T-helper 22 cell (primary cell): Measurements from ENCODE around the gene CIAPIN1.

Experiments
- DNase-seq: peaks from one replicate; pipeline ENCODE4 v3.0.0-alpha.2; 2020; ENCODE audit warnings: low read depth

The CIAPIN1 gene

DNA sequence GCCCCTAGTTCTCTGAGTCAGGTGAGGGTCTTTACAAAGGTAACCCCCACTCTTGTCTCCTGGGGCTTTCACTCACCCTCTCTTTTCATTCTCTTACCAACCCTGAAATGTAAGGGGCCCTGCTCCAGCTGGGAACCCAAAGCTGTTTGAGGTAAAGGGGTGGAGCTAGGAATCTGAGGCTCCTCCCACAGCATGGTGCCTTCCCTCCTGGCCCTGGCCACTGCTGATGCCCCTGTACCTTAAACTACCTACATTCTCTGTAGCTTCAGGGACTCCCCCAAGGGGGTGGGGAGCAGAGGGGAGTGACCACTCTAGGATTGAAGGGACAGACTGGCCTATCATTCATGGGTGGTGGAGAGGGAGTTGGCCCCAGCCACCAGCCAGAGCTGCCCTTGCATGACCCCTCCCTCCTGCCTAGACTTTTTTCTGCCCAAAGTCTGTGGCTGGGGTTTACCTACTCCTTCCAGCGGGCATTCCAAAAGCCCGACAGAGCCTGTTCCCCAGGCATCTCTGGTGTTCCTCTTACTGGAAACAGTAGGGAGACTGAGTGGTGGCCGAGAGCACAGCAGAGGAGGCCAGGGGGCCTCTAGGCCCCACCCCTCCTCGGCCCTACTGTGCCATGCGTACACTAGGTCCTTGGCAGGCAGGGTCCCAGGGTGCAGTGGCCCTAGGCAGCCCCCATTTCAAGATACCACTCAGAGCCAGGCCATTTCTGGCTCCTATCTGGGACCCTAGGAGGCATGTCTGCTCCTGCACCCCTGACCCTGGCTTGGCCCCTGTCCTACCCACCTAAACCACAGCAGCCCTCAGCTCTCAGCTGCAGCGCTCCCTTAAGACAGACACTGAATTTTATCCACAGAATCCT lies 29.6 kb upstream of the CIAPIN1 start:
- no peak for DNase-seq

DNA sequence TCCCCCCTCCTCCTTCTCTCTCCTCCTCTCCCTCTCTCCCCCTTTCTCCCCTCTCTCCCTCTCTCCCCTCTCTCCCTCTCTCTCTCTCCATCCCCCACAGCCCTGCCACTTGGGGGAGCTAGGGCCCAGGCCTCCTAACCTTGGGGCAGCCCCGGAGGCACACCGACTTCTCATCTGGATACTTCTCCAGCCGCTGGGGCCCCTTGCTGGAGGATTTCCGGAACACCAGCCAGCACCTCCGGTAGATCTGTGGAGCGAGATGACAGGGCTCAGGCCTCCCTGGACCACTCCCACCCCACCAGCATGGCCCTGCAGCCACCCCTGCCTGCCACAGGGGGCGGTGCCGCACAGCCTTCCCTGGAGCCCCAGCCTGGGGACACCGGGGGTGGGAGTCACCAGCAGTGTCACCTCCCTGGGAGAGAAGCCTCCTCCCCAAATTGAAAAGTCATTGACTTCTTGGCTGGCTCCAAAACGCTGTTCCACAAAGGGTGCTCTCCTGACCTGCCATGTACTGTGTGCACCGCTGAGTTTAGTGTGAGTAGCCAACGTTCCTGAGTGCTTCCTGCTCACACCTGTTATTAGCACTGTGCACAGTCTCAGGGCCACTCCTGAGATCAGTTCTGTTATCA lies 28.6 kb upstream of the CIAPIN1 start:
- DNase-seq, result peak; percentile 54

DNA sequence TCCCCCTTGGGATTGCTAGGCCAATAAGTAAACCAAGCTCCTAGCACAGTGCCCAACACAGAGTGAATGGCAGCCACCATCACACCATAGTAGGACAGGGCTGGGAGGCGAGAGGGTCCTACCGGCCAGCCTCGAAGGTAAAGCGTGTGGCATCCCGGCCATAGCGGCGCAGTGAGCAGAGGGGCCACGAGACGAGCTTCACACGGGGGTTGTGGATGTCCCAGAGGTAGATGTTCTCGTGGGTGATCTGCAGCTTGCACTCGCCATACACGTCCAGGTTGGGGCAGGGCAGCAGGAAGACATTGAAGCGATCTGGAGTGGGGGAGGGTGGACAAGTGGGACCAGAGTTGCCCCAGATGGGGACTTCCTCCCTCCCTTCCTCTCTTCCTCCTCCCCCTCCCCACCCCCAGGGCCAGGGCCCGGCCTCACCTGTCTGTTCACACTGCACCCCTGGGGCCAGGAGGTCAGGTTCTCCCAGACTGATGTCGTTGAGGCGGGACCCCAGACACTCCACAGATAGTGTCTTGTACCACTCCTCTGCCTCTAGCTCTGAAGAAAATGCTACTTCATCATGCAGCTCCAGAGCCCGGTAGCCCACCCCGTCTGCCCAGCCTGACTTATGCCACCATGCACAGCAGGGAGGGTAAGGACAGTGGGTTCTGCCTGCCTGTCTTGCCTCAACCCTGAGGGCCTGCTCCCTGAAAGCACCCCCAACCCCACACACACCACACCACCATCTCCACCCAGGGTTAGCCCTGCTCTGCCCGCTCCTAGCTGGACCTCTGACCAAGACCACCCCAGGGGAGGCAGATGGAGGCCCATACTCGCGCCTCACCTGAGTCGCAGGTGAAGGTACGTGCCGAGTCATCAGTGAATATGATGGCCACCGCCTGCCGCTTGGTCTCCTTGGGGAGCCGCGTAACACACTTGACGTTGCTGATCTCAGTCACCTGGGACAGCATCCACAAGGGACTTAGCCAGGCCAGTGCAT lies 27.8 kb upstream of the CIAPIN1 start:
- no peak for DNase-seq

- no peak for DNase-seq
Measured at GRCh38 chr16:57473906-57474305, 26.7 kb upstream of the CIAPIN1 start.

DNA sequence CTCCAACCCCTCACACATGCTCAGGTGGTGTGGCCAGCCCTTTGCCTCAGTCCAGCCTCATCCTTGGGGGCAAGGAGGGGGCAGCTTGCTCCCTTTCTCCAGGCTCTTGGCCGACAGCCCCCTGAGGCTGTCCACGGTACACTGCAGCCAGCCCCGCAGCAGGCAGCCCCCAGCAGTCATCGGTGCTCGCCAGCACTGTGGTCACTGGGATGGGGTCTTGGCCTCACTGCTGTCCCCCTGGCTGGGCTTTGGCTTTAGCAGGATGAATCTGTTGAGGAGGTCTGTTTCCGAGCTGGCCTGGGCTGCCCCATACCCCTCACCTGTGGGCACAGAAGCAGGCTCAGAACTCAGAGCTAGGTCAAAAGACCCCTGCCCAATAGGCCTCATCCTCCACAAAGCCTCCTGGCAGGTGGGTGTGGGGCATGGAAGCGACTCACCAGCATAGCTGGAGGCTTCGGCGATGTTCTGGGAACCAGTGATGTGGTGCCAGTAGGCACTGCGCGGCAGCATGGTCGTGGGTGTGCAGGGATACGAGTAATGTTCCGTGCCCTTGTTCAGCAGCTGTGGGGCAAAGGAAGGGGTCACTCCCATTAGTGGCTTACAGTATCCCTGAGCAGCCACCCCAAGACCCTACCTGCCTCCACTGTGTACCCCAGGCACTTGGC lies 26.1 kb upstream of the CIAPIN1 start:
- DNase-seq, result no peak

GRCh38 chr16:57472665-57473060 lies 25.5 kb upstream of the CIAPIN1 start:
- no peak for DNase-seq

DNA sequence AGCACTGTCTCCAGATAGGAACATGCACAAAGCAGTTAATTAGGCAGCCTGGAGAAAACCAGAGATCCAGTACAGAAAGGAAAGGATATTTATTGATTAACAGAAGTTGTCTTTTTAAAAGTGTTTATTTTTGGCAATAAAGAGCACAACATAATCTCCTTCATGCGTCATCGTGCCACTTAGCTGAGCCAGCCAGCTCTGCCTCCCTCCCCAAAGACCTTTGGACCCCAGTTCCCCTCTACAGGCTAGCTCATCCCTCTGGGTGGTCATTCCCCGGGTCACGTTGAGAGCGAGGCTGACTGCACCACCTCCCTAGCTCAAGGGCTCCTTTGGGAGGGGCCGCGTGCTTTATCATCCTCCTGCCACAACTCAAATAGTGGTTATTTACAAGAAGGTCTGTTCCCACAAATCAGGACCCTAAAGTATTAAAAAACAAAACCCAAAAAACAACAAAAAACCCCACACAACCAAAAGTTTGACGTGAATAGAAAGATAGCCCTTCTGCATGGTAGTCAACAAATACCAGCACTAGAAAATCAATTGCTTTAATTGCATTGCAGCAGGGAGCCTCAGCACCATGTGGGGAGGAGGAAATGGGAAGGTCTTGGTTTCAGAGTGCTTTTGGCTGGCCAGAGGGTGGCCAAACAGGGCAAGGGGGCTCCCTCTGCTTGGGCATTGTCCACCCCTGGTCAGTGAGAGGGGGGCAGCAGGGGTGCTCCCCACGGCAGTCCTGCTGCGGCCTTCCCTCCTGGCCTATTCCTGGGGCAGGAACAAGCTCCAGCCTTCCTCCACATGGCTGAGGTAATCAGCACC lies 24.9 kb upstream of the CIAPIN1 start:
- no peak for DNase-seq

DNA sequence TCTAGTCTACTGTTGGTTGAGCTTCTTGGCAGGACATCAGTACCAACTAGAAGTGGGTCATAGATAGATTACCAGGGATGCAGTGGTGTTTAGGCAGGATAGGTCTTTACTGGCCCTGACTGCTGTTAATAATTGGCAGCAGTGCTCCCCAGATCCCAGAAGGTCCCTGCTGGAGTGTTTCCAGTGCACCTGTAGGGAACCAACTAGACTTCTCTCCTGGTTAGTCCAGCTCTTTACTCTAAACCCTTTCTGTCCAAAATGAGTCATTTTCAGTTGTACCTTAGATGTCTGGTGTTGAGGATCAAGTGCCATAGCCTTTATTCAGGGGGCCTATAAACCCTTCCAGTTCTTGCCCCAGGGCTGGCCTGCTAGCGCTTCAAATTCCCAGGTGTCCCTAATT lies 24.0 kb upstream of the CIAPIN1 start:
- no peak for DNase-seq

GRCh38 chr16:57470711-57471110 lies 23.5 kb upstream of the CIAPIN1 start:
- DNase-seq, result no peak

DNA sequence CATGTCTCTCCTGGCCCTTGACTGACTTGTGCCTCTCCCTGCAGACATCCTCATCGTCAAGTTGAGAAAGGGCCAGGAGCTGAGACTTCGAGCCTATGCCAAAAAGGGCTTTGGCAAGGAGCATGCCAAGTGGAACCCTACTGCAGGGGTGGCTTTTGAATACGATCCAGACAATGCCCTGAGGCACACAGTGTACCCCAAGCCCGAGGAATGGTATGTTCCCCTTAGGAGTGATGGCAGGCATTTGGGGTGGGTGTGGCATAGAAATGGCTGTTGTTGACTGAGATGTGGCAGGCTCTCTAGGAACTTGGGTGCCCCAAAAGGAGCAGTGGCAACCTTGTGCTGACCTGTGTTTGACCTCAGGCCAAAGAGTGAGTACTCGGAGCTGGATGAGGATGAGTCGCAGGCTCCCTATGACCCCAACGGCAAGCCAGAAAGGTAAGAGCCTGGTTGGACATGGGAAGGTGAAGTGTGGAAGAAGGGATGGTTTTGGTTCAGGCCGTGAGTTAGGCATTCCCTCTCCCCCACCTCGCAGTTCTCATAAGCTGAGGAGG lies 22.8 kb upstream of the CIAPIN1 start:
- no peak for DNase-seq

DNA sequence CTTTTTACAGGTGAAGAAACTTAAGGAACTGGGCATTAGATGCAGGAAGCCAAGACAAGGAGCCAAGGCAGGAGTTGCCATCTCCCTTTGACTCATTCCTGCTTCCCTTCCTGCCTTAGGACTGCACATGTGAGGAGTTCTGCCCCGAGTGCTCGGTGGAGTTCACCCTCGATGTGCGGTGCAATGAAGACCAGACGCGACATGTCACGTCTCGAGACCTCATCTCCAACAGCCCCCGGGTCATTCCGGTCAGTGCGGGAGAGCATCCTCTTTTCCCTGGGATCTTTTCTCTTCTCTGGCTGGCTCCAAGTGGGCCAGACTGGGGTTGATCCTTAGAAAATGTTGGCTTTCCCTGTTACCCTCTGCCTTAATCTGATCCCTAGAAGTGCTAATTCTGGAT lies 21.9 kb upstream of the CIAPIN1 start:
- DNase-seq, result no peak

DNA sequence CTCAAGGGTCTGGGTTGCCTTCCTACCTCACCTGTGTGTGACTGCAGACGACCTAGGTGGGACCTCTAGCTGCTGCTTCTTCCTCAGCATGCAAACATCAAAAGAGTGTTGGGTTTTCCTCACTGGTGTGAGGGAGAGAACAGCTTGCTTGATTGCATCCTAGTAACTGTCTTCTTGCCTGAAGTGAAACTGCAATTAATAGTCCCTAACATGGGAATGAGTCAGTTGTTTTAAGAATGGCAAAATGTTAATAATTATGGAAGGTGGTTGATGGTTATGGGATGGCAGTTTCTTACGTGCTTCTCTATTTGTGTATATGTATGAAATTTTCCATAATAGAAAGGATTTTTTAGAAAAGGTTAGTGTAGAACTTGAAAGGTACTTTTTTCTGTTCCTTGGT lies 21.2 kb upstream of the CIAPIN1 start:
- no peak for DNase-seq

DNA sequence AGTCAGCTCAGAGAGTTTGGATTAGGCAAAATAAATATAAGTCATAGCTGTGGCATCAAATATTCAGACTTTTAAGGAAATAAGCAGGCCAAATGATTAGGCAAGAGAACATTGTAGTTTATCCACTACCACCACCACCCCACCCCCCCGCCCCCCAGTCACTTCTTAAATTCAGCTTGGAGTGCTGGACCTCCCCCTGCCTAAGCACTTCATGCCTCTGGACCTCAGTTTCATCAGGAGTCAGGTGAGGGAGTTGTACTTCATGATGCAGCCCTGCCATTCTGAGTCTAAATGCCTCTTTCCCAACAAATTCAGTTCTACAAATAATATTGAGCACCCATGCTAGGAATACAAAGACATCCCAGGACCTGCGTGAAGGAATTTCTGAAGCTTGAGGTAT lies 17.3 kb upstream of the CIAPIN1 start:
- DNase-seq, result no peak

- no peak for DNase-seq
Measured at GRCh38 chr16:57462978-57463362, 15.8 kb upstream of the CIAPIN1 start.

- peak; percentile 81 for DNase-seq
Measured at GRCh38 chr16:57462209-57462977, 15.2 kb upstream of the CIAPIN1 start, which contains the start of gene POLR2C. Gene POLR2C, plus strand, starts transcription at chr16:57462679. Its CDS starts 46 bp downstream, at chr16:57462725.

DNA sequence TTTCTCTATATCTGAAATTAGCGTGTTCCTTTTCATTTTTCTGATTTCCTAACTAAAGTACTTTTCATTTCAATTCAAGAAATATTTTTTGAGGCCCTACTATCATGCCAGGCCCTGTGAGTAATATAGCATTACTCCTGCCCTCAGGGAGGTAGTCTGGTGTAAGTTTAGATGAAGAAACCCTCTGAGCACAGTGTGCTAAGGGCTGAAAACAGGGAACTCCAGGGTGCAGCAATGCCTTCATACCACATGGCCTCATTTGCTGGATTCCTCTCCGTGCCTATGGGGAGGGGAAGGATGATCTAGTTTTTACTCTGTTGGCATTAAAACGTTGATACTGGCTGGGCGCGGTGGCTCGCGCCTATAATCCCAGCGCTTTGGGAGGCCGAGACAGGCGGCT lies 4.8 kb upstream of the CIAPIN1 start:
- no peak for DNase-seq

DNA sequence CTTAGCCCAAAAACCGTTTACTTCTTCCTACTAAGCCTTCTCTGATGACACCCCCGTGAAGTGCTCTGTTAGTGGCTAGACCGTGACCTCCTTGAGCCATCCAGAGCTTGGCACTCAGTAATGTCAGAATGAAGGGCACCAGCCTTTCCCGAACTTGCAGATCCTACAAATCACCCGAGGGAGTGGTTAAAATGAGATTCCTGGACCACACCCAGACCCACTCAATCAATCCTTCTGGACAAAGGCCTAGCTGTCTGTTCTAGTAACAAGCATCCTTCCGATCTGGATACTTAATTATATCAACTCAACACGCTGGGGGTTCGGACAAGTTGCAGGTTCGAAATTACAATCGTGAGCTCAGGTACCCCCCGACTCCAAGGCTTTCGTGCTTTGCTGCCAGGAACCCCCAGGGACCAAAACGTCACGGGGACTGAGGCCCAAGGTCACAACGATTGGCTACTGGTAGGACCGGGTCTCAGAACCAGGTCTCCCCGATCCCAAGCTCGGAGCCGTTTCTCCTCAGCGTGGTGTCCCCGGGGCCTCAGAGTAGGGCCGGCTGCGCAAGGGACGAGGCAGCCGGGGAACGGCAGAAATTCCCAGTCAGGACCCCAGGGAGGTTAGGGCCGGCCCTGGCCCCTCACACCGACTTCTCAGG lies 527 bp downstream of the CIAPIN1 start:
- DNase-seq, result no peak

- DNase-seq, result no peak
Measured at GRCh38 chr16:57445510-57445909, 1.7 kb downstream of the CIAPIN1 start.

- DNase-seq, result no peak
Measured at GRCh38 chr16:57444711-57445110, 2.5 kb downstream of the CIAPIN1 start.
